ENCODE data around the gene FANCD2. TPM values are rescaled to one million over a fixed set of nuclear protein-coding genes. Genes with fewer than 3 reads are reported as not detected.
"Not testable (repeated sequence)": the region's sequence is repeated elsewhere in the genome, so short reads cannot be mapped to it uniquely, and the experiment has no call there.

FANCD2 gene
- total and polyA plus RNA-seq, 4 experiments from 2014 or later: 5.3 to 28.3 (median 16.7) TPM

- Mint-ChIP-seq H3K36me3 (peaks cover 15 to 46% of the 10 kb centered on the region in 2 donors), H3K4me3 (peak overlapping the region in 6 of 8 donors; percentile 8 to 46 (median 19)), H3K27ac (peak overlapping the region in 5 of 7 donors; percentile 2 to 63 (median 53)), H3K4me1 (peaks cover 9 to 46% (median 19%) of the 10 kb centered on the region in 4 donors), H3K27me3 (no peaks in the 10 kb centered on the region), H3K9me3 (no peaks in the 10 kb centered on the region)
- H3K4me3 ChIP-seq (ENCODE audit: low read length in 2 of 2): no peak overlapping the region
- CTCF ChIA-PET (ENCODE audit: partially characterized antibody): no interaction called here
- intact Hi-C loops (cut with micrococcal nuclease): no loop called here
- POLR2A ChIA-PET (ENCODE audit: partially characterized antibody): no interaction called here
- H3K36me3 ChIP-seq (ENCODE audit: insufficient read depth, low read length): peaks cover 22% of the 10 kb centered on the region
- no peaks in the 10 kb centered on the region for H3K9me3 ChIP-seq (ENCODE audit: control insufficient read depth in 1 of 2, low read length in 2 of 2)
- H3K27me3 ChIP-seq (ENCODE audit: insufficient read depth, low read length): no peaks in the 10 kb centered on the region
- peaks cover 25% of the 10 kb centered on the region for H3K4me1 ChIP-seq (ENCODE audit: insufficient read depth, low read length)
- no peak overlapping the region for H3K27ac ChIP-seq (ENCODE audit: low read depth, low read length)
- no peak for DNase-seq
These were observed 2.5 kb upstream of the FANCD2 start for GRCh38 chr3:10023587-10024310.

- Histone ChIP-seq H3K9me3 (ENCODE audit: control insufficient read depth in 1 of 2, low read length in 2 of 2) (no peaks in the 10 kb centered on the region), H3K27ac (ENCODE audit: low read depth, low read length) (peak overlapping the region; percentile 87), H3K36me3 (ENCODE audit: insufficient read depth, low read length) (peaks cover 20% of the 10 kb centered on the region), H3K4me1 (ENCODE audit: insufficient read depth, low read length) (peaks cover 25% of the 10 kb centered on the region), H3K27me3 (ENCODE audit: insufficient read depth, low read length) (no peaks in the 10 kb centered on the region), H3K4me3 (ENCODE audit: low read length in 2 of 2) (peak overlapping the region; percentile 77 to 84)
- no peaks in the 10 kb centered on the region for H3K27me3 Mint-ChIP-seq
- H3K4me1 Mint-ChIP-seq: peaks cover 9 to 43% (median 19%) of the 10 kb centered on the region in 4 donors
- CTCF ChIA-PET (ENCODE audit: partially characterized antibody): interaction anchor here (1.0 kb wide), 1 partner anchor 238 kb away, joined by 4 read pairs; no protein-coding TSS in a partner anchor
- POLR2A ChIA-PET (ENCODE audit: partially characterized antibody): interaction anchor here (0.7 to 2.5 kb wide), 14 partner anchors 13 to 233 kb away, joined by 3 to 20 read pairs (median 3); partner anchors contain the start of genes ARPC4, CRELD1, EMC3 and TATDN2
- no peak for DNase-seq
- peak overlapping the region; percentile 97 to 99 (median 98) for H3K27ac Mint-ChIP-seq
- peaks cover 0 to 2% (median 0%) of the 10 kb centered on the region in 8 donors for H3K9me3 Mint-ChIP-seq
- H3K4me3 Mint-ChIP-seq: peak overlapping the region; percentile 94 to 99 (median 96)
- H3K36me3 Mint-ChIP-seq: peaks cover 10 to 40% of the 10 kb centered on the region in 2 donors
- intact Hi-C loops (cut with micrococcal nuclease): loop anchor here (1.0 to 2.0 kb wide), 6 partner anchors 15 to 200 kb away; partner anchors contain the start of genes BRK1, CRELD1, EMC3 and JAGN1
These were observed 793 bp upstream of the FANCD2 start for GRCh38 chr3:10025205-10026083.

GRCh38 chr3:10041034-10041433, 14.8 kb downstream of the FANCD2 start:
- intact Hi-C loops (cut with micrococcal nuclease): no loop called here
- Mint-ChIP-seq H3K9me3 (no peaks in the 10 kb centered on the region), H3K4me3 (no peak overlapping the region), H3K4me1 (no peaks in the 10 kb centered on the region), H3K27me3 (no peaks in the 10 kb centered on the region), H3K36me3 (peaks cover 35 to 36% of the 10 kb centered on the region in 2 donors), H3K27ac (no peak overlapping the region)
- Histone ChIP-seq H3K4me1 (ENCODE audit: insufficient read depth, low read length) (no peaks in the 10 kb centered on the region), H3K27ac (ENCODE audit: low read depth, low read length) (no peak overlapping the region), H3K9me3 (ENCODE audit: control insufficient read depth in 1 of 2, low read length in 2 of 2) (no peaks in the 10 kb centered on the region), H3K36me3 (ENCODE audit: insufficient read depth, low read length) (peaks cover 18% of the 10 kb centered on the region), H3K27me3 (ENCODE audit: insufficient read depth, low read length) (no peaks in the 10 kb centered on the region), H3K4me3 (ENCODE audit: low read length in 2 of 2) (no peak overlapping the region)
- no peak for DNase-seq
- ChIA-PET POLR2A (ENCODE audit: partially characterized antibody) (no interaction called here), CTCF (ENCODE audit: partially characterized antibody) (no interaction called here)

GRCh38 chr3:10047876-10048275, 21.6 kb downstream of the FANCD2 start:
- CTCF ChIA-PET (ENCODE audit: partially characterized antibody): interaction anchor here (1.4 kb wide), 1 partner anchor 11 kb away, joined by 6 read pairs; no protein-coding TSS in a partner anchor
- H3K4me3 Mint-ChIP-seq: no peak overlapping the region
- H3K9me3 ChIP-seq (ENCODE audit: control insufficient read depth in 1 of 2, low read length in 2 of 2): no peaks in the 10 kb centered on the region
- H3K27ac ChIP-seq (ENCODE audit: low read depth, low read length): no peak overlapping the region
- no peaks in the 10 kb centered on the region for H3K36me3 ChIP-seq (ENCODE audit: insufficient read depth, low read length)
- H3K9me3 Mint-ChIP-seq: no peaks in the 10 kb centered on the region
- POLR2A ChIA-PET (ENCODE audit: partially characterized antibody): no interaction called here
- H3K27me3 ChIP-seq (ENCODE audit: insufficient read depth, low read length): no peaks in the 10 kb centered on the region
- H3K36me3 Mint-ChIP-seq: peaks cover 21 to 25% of the 10 kb centered on the region in 2 donors
- H3K27ac Mint-ChIP-seq: no peak overlapping the region
- no peak overlapping the region for H3K4me3 ChIP-seq (ENCODE audit: low read length in 2 of 2)
- intact Hi-C loops (cut with micrococcal nuclease): loop anchor here (5.0 kb wide), 1 partner anchor 56 kb away; no protein-coding TSS in a partner anchor
- no peaks in the 10 kb centered on the region for H3K4me1 Mint-ChIP-seq
- no peak for DNase-seq
- H3K27me3 Mint-ChIP-seq: peaks cover 0 to 2% of the 10 kb centered on the region in 2 donors
- no peaks in the 10 kb centered on the region for H3K4me1 ChIP-seq (ENCODE audit: insufficient read depth, low read length)

GRCh38 chr3:10053054-10053453, 26.8 kb downstream of the FANCD2 start:
- CTCF ChIA-PET (ENCODE audit: partially characterized antibody); DNase-seq; POLR2A ChIA-PET (ENCODE audit: partially characterized antibody): not testable (repeated sequence)

GRCh38 chr3:10055097-10055496, 28.9 kb downstream of the FANCD2 start:
- Mint-ChIP-seq H3K36me3 (peaks cover 17 to 18% of the 10 kb centered on the region in 2 donors), H3K4me3 (no peak overlapping the region), H3K27me3 (no peaks in the 10 kb centered on the region), H3K4me1 (no peaks in the 10 kb centered on the region), H3K27ac (no peak overlapping the region), H3K9me3 (no peaks in the 10 kb centered on the region)
- intact Hi-C loops (cut with micrococcal nuclease): no loop called here
- ChIA-PET CTCF (ENCODE audit: partially characterized antibody) (no interaction called here), POLR2A (ENCODE audit: partially characterized antibody) (no interaction called here)
- Histone ChIP-seq H3K27ac (ENCODE audit: low read depth, low read length) (no peak overlapping the region), H3K4me3 (ENCODE audit: low read length in 2 of 2) (no peak overlapping the region), H3K9me3 (ENCODE audit: control insufficient read depth in 1 of 2, low read length in 2 of 2) (no peaks in the 10 kb centered on the region), H3K36me3 (ENCODE audit: insufficient read depth, low read length) (no peaks in the 10 kb centered on the region), H3K4me1 (ENCODE audit: insufficient read depth, low read length) (no peaks in the 10 kb centered on the region), H3K27me3 (ENCODE audit: insufficient read depth, low read length) (no peaks in the 10 kb centered on the region)
- no peak for DNase-seq

More at GRCh38 chr3:10053054-10053453, 26.8 kb downstream of the FANCD2 start:
- H3K4me3 ChIP-seq (ENCODE audit: low read length in 2 of 2); H3K27me3 ChIP-seq (ENCODE audit: insufficient read depth, low read length); H3K4me3 Mint-ChIP-seq; H3K9me3 ChIP-seq (ENCODE audit: control insufficient read depth in 1 of 2, low read length in 2 of 2); H3K27ac ChIP-seq (ENCODE audit: low read depth, low read length); H3K9me3 Mint-ChIP-seq; H3K27me3 Mint-ChIP-seq; H3K27ac Mint-ChIP-seq; H3K4me1 Mint-ChIP-seq; intact Hi-C loops (cut with micrococcal nuclease); H3K4me1 ChIP-seq (ENCODE audit: insufficient read depth, low read length); H3K36me3 ChIP-seq (ENCODE audit: insufficient read depth, low read length): not testable (repeated sequence)
- peaks cover 16 to 21% of the 10 kb centered on the region in 2 donors for H3K36me3 Mint-ChIP-seq

GRCh38 chr3:10070077-10070476, 43.8 kb downstream of the FANCD2 start:
- H3K27ac ChIP-seq (ENCODE audit: low read depth, low read length); H3K27ac Mint-ChIP-seq; H3K4me1 ChIP-seq (ENCODE audit: insufficient read depth, low read length); H3K36me3 ChIP-seq (ENCODE audit: insufficient read depth, low read length); POLR2A ChIA-PET (ENCODE audit: partially characterized antibody); H3K27me3 ChIP-seq (ENCODE audit: insufficient read depth, low read length); intact Hi-C loops (cut with micrococcal nuclease); H3K4me1 Mint-ChIP-seq; DNase-seq; H3K27me3 Mint-ChIP-seq; H3K9me3 Mint-ChIP-seq; H3K4me3 ChIP-seq (ENCODE audit: low read length in 2 of 2); H3K9me3 ChIP-seq (ENCODE audit: control insufficient read depth in 1 of 2, low read length in 2 of 2); CTCF ChIA-PET (ENCODE audit: partially characterized antibody); H3K4me3 Mint-ChIP-seq: not testable (repeated sequence)
- peaks cover 25 to 32% of the 10 kb centered on the region in 2 donors for H3K36me3 Mint-ChIP-seq
